IMR-90 (cell line): ENCODE results near the gene RNF151. TPM values are rescaled to one million over a fixed set of nuclear protein-coding genes. Genes with fewer than 3 reads are reported as not detected.
"Not testable (repeated sequence)": the region's sequence is repeated elsewhere in the genome, so short reads cannot be mapped to it uniquely, and the experiment has no call there.

Experiments
- ATAC-seq: fragments of 200-7000 bp; cut with Tn5 transposase; 2 replicates; pipeline ENCODE4 v1.9.1; 2020; ENCODE audit warnings: low read depth, mild to moderate bottlenecking, moderate library complexity
- BruUV-seq: library from RNA; stranded (reverse); fragments of 400-500 nt; replicated peaks from 2 replicates; lab custom pipeline; 2021; lab: Mats Ljungman, UMichigan
- CTCF ChIA-PET: fragments of 300-600 bp; formaldehyde crosslinking; extraction: SDS; loops from one replicate; lab custom pipeline; 2021; ENCODE audit warnings: antibody characterized with exemption; lab: Yijun Ruan, JAX
- POLR2A ChIA-PET: fragments of 300-600 bp; sonication (Branson Sonifier 250); formaldehyde crosslinking; loops from one replicate; lab custom pipeline; 2022; ENCODE audit warnings: antibody characterized with exemption; ENCODE audit not compliant: unreplicated experiment; lab: Charles Lee
- DNase-seq: peaks from one replicate; pipeline ENCODE4 v3.0.0; 2013
- H2AFZ ChIP-seq: replicated peaks from 2 replicates; pipeline ENCODE3; 2013; ENCODE audit warnings: low read length, mild to moderate bottlenecking; ENCODE audit not compliant: poor library complexity
- H2AK5ac ChIP-seq: 2 replicates; pipeline ENCODE4 v1.6.1; 2013; ENCODE audit warnings: low read depth, low read length, inconsistent platforms
- H2AK9ac ChIP-seq: replicated peaks from 2 replicates; pipeline ENCODE3; 2013; ENCODE audit warnings: mild to moderate bottlenecking, low read depth, low read length, moderate library complexity; ENCODE audit not compliant: poor library complexity
- H2BK120ac ChIP-seq: 2 replicates; pipeline ENCODE4 v1.6.1; 2013; ENCODE audit warnings: low read depth, low read length, inconsistent platforms
- H2BK15ac ChIP-seq: 3 replicates; pipeline ENCODE4 v1.6.1; 2013; ENCODE audit warnings: low read depth, low read length, inconsistent platforms
- H2BK20ac ChIP-seq: 2 replicates; pipeline ENCODE4 v1.6.1; 2013; ENCODE audit warnings: low read depth, mild to moderate bottlenecking, inconsistent platforms, low read length, moderate library complexity
- H2BK5ac ChIP-seq: 2 replicates; pipeline ENCODE4 v1.6.1; 2013; ENCODE audit warnings: mild to moderate bottlenecking, low read depth, low read length, inconsistent platforms; ENCODE audit not compliant: poor library complexity, severe bottlenecking
- H3K14ac ChIP-seq: replicated peaks from 2 replicates; pipeline ENCODE4 v1.6.1; 2013; ENCODE audit warnings: low read depth, low read length, inconsistent platforms
- H3K18ac ChIP-seq: 2 replicates; pipeline ENCODE4 v1.6.1; 2013; ENCODE audit warnings: low read depth, low read length, control low read depth
- H3K23ac ChIP-seq: 2 replicates; pipeline ENCODE4 v1.6.1; 2013; ENCODE audit warnings: low read depth, low read length, inconsistent platforms
- H3K27ac ChIP-seq: 2 replicates; pipeline ENCODE4 v1.5.1; 2013; ENCODE audit warnings: mild to moderate bottlenecking, control low read depth, low read length; ENCODE audit not compliant: insufficient read depth
- H3K27me3 ChIP-seq: 2 replicates; pipeline ENCODE4 v1.6.1; 2013; ENCODE audit warnings: low read length; ENCODE audit not compliant: control insufficient read depth, insufficient read depth
- H3K36me3 ChIP-seq: 2 replicates; pipeline ENCODE4 v1.6.1; 2013; ENCODE audit warnings: low read length, mixed read lengths; ENCODE audit not compliant: control insufficient read depth, insufficient read depth
- H3K4ac ChIP-seq: 2 replicates; pipeline ENCODE4 v1.6.1; 2013; ENCODE audit warnings: low read depth, low read length, inconsistent platforms
- H3K4me1 ChIP-seq: 2 replicates; pipeline ENCODE4 v1.6.1; 2013; ENCODE audit warnings: low read length, mixed read lengths; ENCODE audit not compliant: control insufficient read depth, insufficient read depth
- H3K4me2 ChIP-seq: 2 replicates; pipeline ENCODE4 v1.6.1; 2013; ENCODE audit warnings: low read depth, mild to moderate bottlenecking, control low read depth, low read length, moderate library complexity
- H3K4me3 ChIP-seq: 2 replicates; pipeline ENCODE4 v1.5.1; 2013; ENCODE audit warnings: low read depth, mild to moderate bottlenecking, control low read depth, low read length, moderate library complexity; ENCODE audit not compliant: insufficient read depth
- H3K56ac ChIP-seq: 2 replicates; pipeline ENCODE4 v1.6.1; 2013; ENCODE audit warnings: low read length, inconsistent platforms; ENCODE audit not compliant: insufficient read depth; ENCODE audit errors: extremely low read depth
- H3K79me1 ChIP-seq, 2 experiments: 2 replicates each; pipeline ENCODE4 v1.6.1; 2013; ENCODE audit warnings: low read length in 2 of 2, inconsistent platforms in 1 of 2, low read depth in 1 of 2
- H3K9ac ChIP-seq: 2 replicates; pipeline ENCODE4 v1.6.1; 2013; ENCODE audit warnings: low read depth, low read length, control low read depth
- H3K9me1 ChIP-seq: 2 replicates; pipeline ENCODE4 v1.6.1; 2013; ENCODE audit warnings: low read length, inconsistent platforms; ENCODE audit not compliant: insufficient read depth
- H3K9me3 ChIP-seq: 2 replicates; pipeline ENCODE4 v1.6.1; 2013; ENCODE audit warnings: low read length; ENCODE audit not compliant: control insufficient read depth, insufficient read depth
- H4K20me1 ChIP-seq: 2 replicates; pipeline ENCODE4 v1.6.1; 2013; ENCODE audit warnings: low read length, inconsistent platforms; ENCODE audit not compliant: insufficient read depth
- H4K5ac ChIP-seq: 2 replicates; pipeline ENCODE4 v1.6.1; 2013; ENCODE audit warnings: mild to moderate bottlenecking, low read depth, low read length, control low read depth
- H4K8ac ChIP-seq, 2 experiments: 2 replicates each; pipeline ENCODE4 v1.6.1; 2013; ENCODE audit warnings: low read depth in 2 of 2, low read length in 2 of 2, control low read depth in 1 of 2, inconsistent platforms in 1 of 2
- H4K91ac ChIP-seq: 2 replicates; pipeline ENCODE4 v1.6.1; 2013; ENCODE audit warnings: low read depth, low read length, inconsistent platforms; ENCODE audit not compliant: insufficient read depth
- CEBPB ChIP-seq: IDR thresholded peaks from 2 replicates; pipeline ENCODE4 v1.6.1; 2012; ENCODE audit warnings: low read depth, low read length, improper control_type of control experiment
- WGBS, 2 experiments: methylation state at CpG; one replicate each; pipeline versions ENCODE4 v1.1.5 to v1.1.7; 2013; ENCODE audit warnings: missing lambda C conversion rate in 2 of 2; ENCODE audit not compliant: insufficient read length in 1 of 2; ENCODE audit errors: extremely low coverage in 2 of 2; 5-methylcytosine and 5-hydroxymethylcytosine counted together
- dilution Hi-C: fragments of 300-500 bp; cut with HindIII; formaldehyde crosslinking; loops from one replicate; pipeline ENCODE4 v1.14.3; 2018; ENCODE audit warnings: low sequenced_read_pairs; ENCODE audit not compliant: unreplicated experiment
- in situ Hi-C: fragments of 300-500 bp; cut with MboI; formaldehyde crosslinking; loops from 3 replicates; pipeline ENCODE4 v1.14.3; 2019; ENCODE audit warnings: low sequenced_read_pairs, inconsistent platforms, mixed read lengths
- intact Hi-C: fragments of 100-400 bp; cut with micrococcal nuclease; formaldehyde crosslinking; loops from 2 replicates; pipeline ENCODE4 v1.10.0; 2022
- polyA plus RNA-seq, 3 experiments: library from polyadenylated mRNA; depleted of rRNA; stranded (reverse); fragments of >200 nt; gene quantifications; 2 replicates each; pipeline ENCODE4 v1.2.3, GENCODE V29; 2012; ENCODE audit warnings: low replicate concordance in 1 of 3
- total RNA-seq: library from RNA; depleted of rRNA; stranded (reverse); fragments of >200 nt; gene quantifications from 2 replicates; pipeline ENCODE4 v1.2.3, GENCODE V29; 2012

RNF151 gene
- total and polyA plus RNA-seq, 2 of the 4 experiments (the other 2 are of a cell fraction): not detected

GRCh38 chr16:2011726-2012125 is 45.1 kb downstream of the RNF151 start:
- ATAC-seq, H4K8ac ChIP-seq, dilution Hi-C loops, H3K23ac ChIP-seq, H3K9ac ChIP-seq, in situ Hi-C loops, intact Hi-C loops, H2AK9ac ChIP-seq, H3K27ac ChIP-seq, H4K5ac ChIP-seq, H3K4me3 ChIP-seq, H2AK5ac ChIP-seq, H3K14ac ChIP-seq, H3K56ac ChIP-seq, H3K36me3 ChIP-seq, H2BK5ac ChIP-seq, H2BK120ac ChIP-seq, H3K4me2 ChIP-seq, H3K4ac ChIP-seq, H4K91ac ChIP-seq, DNase-seq, H2BK15ac ChIP-seq, H3K18ac ChIP-seq, H3K9me3 ChIP-seq, H2BK20ac ChIP-seq, BruUV-seq, H3K27me3 ChIP-seq, H2AFZ ChIP-seq, POLR2A ChIA-PET: not testable (repeated sequence)
- 43% methylated on average over 1 of the region's 9 CpGs; no CpG with 5 or more reads in 1 of the 2 experiments for WGBS, 2 experiments
- H4K20me1 ChIP-seq: peaks cover 24% of the 10 kb centered on the region
- H3K9me1 ChIP-seq: peaks cover 15% of the 10 kb centered on the region
- CTCF ChIA-PET: interaction anchor here (1.0 kb wide), 1 partner anchor 129 kb away, joined by 5 read pairs; no protein-coding TSS in a partner anchor
- peaks cover 9 to 37% of the 10 kb centered on the region in 2 experiments; a peak in 3 of 4 replicates for H3K79me1 ChIP-seq
- 0 out of 2 replicates have a peak, but pooled peaks have one; percentile 5 for TF ChIP-seq CEBPB
- peaks cover 21% of the 10 kb centered on the region for H3K4me1 ChIP-seq
